Activated naive CD8-positive, alpha-beta T cell treated with anti-CD3 and anti-CD28 coated beads for 36 hours (primary cell): Measurements from ENCODE around the gene TNF. TPM values are rescaled to one million over a fixed set of nuclear protein-coding genes. Genes with fewer than 3 reads are reported as not detected.
"Not testable (repeated sequence)": the region's sequence is repeated elsewhere in the genome, so short reads cannot be mapped to it uniquely, and the experiment has no call there.

Experiments used
- DNase-seq: peaks from one replicate; pipeline ENCODE4 v3.0.0; 2021
- H3K27ac Mint-ChIP-seq: one replicate; pipeline ENCODE4 v1.8.0; 2022; ENCODE audit warnings: mild to moderate bottlenecking, moderate library complexity, mixed read lengths
- H3K27me3 Mint-ChIP-seq: one replicate; pipeline ENCODE4 v1.8.0; 2022; ENCODE audit warnings: mild to moderate bottlenecking, mixed read lengths
- H3K36me3 Mint-ChIP-seq: one replicate; pipeline ENCODE4 v1.8.0; 2021; ENCODE audit warnings: mild to moderate bottlenecking, mixed read lengths
- H3K4me1 Mint-ChIP-seq: one replicate; pipeline ENCODE4 v1.8.0; 2021; ENCODE audit warnings: mixed read lengths
- H3K4me3 Mint-ChIP-seq: one replicate; pipeline ENCODE4 v1.8.0; 2022; ENCODE audit warnings: mild to moderate bottlenecking, moderate library complexity, mixed read lengths
- H3K9me3 Mint-ChIP-seq: one replicate; pipeline ENCODE4 v1.8.0; 2022; ENCODE audit warnings: mixed read lengths
- total RNA-seq, 2 experiments: library from RNA; stranded (reverse); gene quantifications; one replicate each; pipeline ENCODE4 v1.2.3, GENCODE V29; 2021

The TNF gene
- total RNA-seq, 2 experiments from 2014 or later = 114 to 115 TPM

DNA sequence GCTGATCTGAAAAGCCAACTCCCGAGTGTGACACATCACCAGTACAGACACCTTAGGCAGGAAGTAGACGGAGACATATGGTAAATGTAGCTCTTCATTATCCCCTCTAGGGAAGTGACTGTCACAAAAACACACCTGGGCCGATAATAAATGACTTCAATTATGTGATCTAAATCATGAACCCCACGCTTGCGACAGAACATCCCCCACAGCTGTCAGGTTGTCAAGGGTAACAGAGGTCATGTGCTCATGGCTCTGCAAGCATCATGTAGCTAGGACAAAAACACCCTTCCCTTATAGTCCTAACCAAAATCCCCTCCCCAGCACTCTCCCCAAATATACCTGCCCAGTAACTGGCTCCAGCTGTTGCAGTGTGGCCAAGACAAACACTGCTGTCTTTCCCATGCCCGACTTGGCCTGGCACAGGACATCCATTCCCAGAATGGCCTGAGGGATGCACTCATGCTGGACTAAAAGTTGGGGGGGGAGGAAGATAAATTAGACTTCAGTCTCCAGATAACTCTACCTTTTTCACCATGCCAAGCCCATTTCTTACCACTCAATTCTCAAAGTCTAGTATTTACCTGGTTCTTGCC lies 36.5 kb upstream of the TNF start:
- H3K27ac Mint-ChIP-seq = peak overlapping the region; percentile 68
- peak overlapping the region; percentile 81 for H3K4me3 Mint-ChIP-seq
- peaks cover 64% of the 10 kb centered on the region for H3K36me3 Mint-ChIP-seq
- DNase-seq = no peak
- no peaks in the 10 kb centered on the region for H3K9me3 Mint-ChIP-seq
- H3K4me1 Mint-ChIP-seq = peaks cover 57% of the 10 kb centered on the region
- no peaks in the 10 kb centered on the region for H3K27me3 Mint-ChIP-seq

DNA sequence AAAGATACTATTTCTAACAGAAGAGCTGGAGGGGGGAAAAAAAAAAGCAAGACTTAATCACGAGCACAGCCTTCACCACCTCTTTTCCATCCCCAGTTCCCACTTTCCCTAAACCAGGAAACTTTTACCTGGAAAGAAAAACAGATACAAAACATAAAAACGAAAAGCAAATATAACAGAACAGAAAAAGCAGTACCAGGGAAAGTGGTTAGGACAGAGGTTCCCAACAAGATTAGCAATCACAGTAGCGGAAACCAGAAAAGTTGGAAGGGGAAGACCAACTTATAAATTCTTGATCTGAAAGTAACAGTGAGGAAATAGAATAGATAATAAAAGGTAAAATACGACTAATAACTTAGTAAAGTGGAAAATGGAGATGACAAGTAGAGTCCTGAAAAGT lies 34.7 kb upstream of the TNF start:
- Mint-ChIP-seq H3K9me3 (no peaks in the 10 kb centered on the region), H3K27ac (peak overlapping the region; percentile 95), H3K4me1 (peaks cover 46% of the 10 kb centered on the region), H3K27me3 (no peaks in the 10 kb centered on the region), H3K36me3 (peaks cover 51% of the 10 kb centered on the region), H3K4me3 (peak overlapping the region; percentile 81)
- no peak for DNase-seq

DNA sequence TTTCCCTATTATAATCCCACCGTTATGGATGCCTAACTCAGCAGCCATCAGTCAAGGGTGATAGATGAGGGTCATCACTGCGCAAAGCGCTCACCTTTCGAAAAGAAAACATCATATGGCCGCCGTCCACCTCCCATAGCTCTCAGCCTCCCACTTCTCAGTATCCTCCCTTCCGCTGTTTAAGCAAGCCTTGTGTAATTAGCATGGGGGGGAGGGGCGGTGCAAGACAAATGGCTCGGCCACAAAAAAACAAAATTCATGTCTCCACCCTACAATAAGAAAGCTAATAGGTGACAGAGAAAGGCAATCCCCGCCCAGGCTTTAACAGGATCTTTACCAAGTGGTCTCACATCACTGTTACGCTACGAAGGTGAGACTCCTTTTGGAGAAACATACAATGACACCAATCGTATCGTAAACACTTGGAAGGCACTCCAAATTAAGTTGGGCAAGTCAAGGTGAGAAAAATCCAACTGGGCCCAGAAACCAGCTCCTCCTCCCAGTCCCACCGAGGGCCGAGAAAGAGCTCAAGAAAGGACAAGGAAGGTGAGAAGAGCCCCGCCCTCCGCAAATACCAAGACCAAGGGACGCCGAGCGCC lies 34.2 kb upstream of the TNF start:
- H3K27me3 Mint-ChIP-seq = no peaks in the 10 kb centered on the region
- peaks cover 45% of the 10 kb centered on the region for H3K4me1 Mint-ChIP-seq
- peak overlapping the region; percentile 81 for H3K4me3 Mint-ChIP-seq
- peaks cover 46% of the 10 kb centered on the region for H3K36me3 Mint-ChIP-seq
- no peaks in the 10 kb centered on the region for H3K9me3 Mint-ChIP-seq
- DNase-seq = peak; percentile 61
- H3K27ac Mint-ChIP-seq = peak overlapping the region; percentile 95

DNA sequence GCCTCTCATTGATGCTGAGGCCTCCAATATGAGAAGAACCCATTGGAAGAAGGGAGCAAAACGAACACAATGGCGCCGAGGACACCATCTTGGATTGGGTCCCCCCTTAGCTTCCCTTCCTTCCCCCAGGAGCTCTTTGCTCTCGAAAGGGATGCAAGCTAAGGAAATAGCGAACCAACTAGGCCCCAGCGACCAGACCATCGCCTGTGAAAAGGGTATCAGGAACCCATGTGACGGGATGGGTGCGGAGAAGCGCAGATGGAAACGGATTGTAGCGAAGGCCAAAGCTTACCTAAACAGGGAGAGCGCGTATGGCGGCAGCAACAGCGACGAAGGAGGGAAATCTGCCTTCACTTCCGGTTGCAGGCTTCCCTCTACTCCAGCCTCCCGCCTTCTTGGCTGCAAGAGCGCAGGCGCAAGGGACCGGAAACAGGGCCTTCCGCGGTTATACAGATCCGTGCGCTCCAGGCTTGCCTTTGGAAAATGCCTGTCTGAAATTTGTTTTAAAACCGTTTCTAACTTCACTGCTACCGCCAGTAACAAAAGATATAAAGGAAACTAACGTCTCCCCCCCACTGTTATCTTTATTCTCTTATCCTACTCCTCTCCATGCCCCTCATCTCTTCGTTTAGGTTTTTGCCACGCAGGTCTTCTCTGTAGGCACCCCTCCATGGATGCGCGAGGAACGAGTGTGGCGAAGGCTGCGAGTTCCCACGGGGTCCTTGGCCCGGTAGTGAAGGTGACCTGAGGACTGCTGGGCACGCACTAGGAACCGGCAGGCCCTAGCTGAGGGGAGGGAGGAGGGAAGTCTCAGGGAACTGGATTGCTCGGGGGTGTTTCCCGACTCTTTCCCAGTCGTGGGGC lies 33.5 kb upstream of the TNF start, which contains the start of gene DDX39B:
Gene DDX39B (minus strand): TSS at position 346 of the 864 bp plus-strand sequence. CDS start 1,471 bp downstream, outside the sequence.
- peak; percentile 93 for DNase-seq
- peak within 1 kb of the TSS; percentile 81 for H3K4me3 Mint-ChIP-seq
- peaks cover 39% of the 10 kb centered on the region for H3K36me3 Mint-ChIP-seq
- H3K9me3 Mint-ChIP-seq = no peaks in the 10 kb centered on the region
- no peaks in the 10 kb centered on the region for H3K27me3 Mint-ChIP-seq
- H3K27ac Mint-ChIP-seq = peak within 1 kb of the TSS; percentile 95
- H3K4me1 Mint-ChIP-seq = peaks cover 41% of the 10 kb centered on the region

DNA sequence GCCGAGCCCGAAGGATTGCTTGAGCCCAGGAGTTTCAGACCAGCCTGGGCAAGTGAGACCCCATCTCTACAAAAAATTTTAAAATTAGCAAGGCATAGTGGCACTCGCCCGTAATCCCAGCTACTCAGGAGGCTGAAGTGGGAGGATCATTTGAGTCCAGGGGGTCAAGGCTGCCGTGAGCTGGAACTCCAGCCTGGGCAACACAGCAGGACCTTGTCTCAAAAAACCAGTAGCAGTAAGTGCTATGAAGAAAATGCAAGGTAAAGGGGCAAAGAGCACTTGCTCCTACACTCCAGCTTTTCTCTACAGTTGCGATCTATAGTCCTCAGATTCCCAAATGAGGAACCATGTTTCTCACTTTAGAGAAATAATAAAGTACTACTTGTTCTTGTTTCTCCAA lies 31.7 kb upstream of the TNF start:
- Mint-ChIP-seq H3K9me3 (no peaks in the 10 kb centered on the region), H3K27me3 (no peaks in the 10 kb centered on the region), H3K4me3 (peak overlapping the region; percentile 81), H3K27ac (no peak overlapping the region), H3K36me3 (peaks cover 30% of the 10 kb centered on the region), H3K4me1 (peaks cover 37% of the 10 kb centered on the region)
- DNase-seq = no peak

DNA sequence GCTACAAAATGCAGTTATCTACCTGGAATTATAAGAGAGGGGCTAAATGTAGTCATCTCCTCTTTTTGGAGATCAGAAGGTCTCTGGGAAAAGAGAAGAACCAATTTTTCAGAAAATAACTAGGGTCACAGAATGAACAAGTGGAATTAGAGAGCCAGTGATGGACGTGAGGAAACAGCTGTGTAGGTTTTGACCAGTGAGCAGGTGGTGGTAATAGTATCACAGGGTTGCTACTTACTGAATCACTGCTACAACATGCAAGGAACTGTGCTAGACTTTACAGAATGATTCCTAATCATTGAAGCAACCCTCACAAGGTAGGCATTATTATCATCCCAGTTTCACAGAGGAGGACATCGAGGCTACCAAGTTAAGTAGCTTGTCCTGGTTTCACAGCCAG lies 30.7 kb upstream of the TNF start:
- DNase-seq = no peak
- peaks cover 21% of the 10 kb centered on the region for H3K36me3 Mint-ChIP-seq
- H3K27me3 Mint-ChIP-seq = no peaks in the 10 kb centered on the region
- H3K27ac Mint-ChIP-seq = no peak overlapping the region
- H3K4me1 Mint-ChIP-seq = peaks cover 33% of the 10 kb centered on the region
- no peak overlapping the region for H3K4me3 Mint-ChIP-seq
- no peaks in the 10 kb centered on the region for H3K9me3 Mint-ChIP-seq

DNA sequence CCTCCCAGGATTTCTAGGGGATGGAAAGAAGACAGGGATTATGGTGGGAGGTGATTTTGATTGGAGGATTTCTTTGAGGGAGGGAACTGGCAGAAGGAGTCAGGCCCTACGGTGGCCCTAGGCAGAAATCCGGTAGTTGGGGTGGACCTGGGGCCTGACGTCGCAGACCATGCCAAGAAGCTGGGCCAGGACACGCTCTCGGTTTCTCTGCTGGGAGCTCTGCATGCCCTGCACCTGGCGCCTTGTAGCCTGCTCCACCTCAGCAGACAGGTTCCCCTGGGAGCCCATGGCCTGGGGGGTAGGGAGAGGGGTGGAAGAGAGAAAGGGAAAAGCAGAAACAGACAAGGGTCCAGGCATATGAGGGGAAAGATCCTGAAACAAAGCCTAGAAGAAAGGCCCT lies 30.1 kb upstream of the TNF start:
- H3K4me3 Mint-ChIP-seq = no peak overlapping the region
- no peaks in the 10 kb centered on the region for H3K9me3 Mint-ChIP-seq

DNA sequence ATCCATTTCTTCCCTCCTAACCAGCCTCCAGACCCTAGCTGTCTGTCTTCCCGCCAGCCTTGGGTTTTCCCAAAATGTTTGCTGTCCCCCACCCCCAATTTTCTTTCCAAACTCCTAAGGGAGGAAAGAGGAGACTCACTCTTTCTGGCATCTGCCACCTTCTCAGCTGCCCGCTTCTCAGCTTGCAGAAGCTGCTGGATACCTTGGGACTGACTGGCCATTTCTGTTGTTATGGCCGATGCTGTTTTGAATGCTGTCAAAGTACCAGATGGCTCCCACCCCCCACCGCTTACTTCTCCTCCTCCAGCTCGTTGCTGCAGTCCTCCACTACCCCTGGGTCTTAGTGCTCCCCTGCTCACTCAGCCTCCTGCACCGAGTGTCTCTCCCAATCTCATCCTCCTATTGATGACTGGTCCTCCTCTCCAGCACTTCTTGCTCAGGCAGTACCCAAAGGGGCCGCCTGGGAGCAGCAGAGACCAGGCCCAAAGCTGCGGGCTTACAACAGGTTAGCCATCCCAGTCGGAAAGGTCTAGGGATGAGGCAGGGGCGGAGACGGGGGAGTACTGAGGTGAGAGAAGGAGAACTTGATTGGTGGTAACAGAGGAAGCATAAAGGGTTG lies 28.9 kb upstream of the TNF start, which contains the start of gene ATP6V1G2:
Gene ATP6V1G2 (minus strand): TSS at position 270 of the 619 bp plus-strand sequence. CDS start 49 bp downstream, at position 221.
- Mint-ChIP-seq H3K4me1 (peaks cover 29% of the 10 kb centered on the region), H3K27me3 (no peaks in the 10 kb centered on the region), H3K9me3 (no peaks in the 10 kb centered on the region), H3K4me3 (peak within 1 kb of the TSS; percentile 84), H3K27ac (peak within 1 kb of the TSS; percentile 86), H3K36me3 (peaks cover 8% of the 10 kb centered on the region)
- DNase-seq = peak; percentile 90

More for the DNA sequence above, 30.1 kb upstream of the TNF start:
- H3K36me3 Mint-ChIP-seq = peaks cover 15% of the 10 kb centered on the region
- no peaks in the 10 kb centered on the region for H3K27me3 Mint-ChIP-seq
- H3K27ac Mint-ChIP-seq = no peak overlapping the region
- H3K4me1 Mint-ChIP-seq = peaks cover 27% of the 10 kb centered on the region
- no peak for DNase-seq

DNA sequence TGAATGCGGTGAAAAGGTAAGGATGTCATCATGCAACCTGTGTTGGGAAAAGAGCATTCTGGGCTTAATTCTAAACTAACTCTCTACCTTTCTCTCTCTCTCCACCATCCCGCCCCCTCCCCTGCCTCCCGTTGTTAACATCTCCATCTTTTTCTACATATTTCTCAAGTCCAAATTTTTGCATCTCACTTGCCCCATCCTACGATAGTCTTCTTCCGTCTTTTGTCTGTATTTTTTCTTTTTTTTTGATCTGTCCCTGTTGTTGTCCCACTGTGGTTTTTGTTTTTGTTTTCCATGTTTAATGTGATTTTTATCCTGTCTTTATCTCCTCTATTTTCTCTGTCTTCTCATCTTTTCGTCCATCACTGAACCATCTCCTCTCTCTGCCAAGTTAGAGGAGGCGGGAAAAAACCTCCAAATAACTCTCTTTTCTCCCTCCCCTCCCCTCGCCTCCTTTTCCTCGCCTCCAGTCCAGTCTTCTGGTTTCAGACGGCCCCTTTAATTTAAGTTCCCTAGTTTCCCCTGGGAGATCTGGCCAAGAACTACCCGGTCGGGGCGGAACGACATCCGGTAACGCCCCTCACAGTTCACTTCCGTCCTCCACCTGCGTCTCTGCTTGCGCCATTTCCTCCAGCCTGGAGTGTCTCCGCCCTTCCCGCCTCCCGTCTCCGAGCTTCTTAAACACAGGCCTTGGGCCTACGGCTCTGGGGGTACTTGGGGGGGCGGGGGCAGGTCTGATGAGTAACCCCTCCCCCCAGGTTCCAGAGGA lies 28.2 kb upstream of the TNF start, which contains the start of gene NFKBIL1:
Gene NFKBIL1 (plus strand): TSS at position 651 of the 769 bp plus-strand sequence. CDS start 87 bp downstream, at position 738.
- peak; percentile 93 for DNase-seq
- Mint-ChIP-seq H3K4me1 (peaks cover 30% of the 10 kb centered on the region), H3K9me3 (no peaks in the 10 kb centered on the region), H3K27me3 (no peaks in the 10 kb centered on the region), H3K4me3 (peak within 1 kb of the TSS; percentile 84), H3K27ac (peak within 1 kb of the TSS; percentile 86), H3K36me3 (peaks cover 7% of the 10 kb centered on the region)

DNA sequence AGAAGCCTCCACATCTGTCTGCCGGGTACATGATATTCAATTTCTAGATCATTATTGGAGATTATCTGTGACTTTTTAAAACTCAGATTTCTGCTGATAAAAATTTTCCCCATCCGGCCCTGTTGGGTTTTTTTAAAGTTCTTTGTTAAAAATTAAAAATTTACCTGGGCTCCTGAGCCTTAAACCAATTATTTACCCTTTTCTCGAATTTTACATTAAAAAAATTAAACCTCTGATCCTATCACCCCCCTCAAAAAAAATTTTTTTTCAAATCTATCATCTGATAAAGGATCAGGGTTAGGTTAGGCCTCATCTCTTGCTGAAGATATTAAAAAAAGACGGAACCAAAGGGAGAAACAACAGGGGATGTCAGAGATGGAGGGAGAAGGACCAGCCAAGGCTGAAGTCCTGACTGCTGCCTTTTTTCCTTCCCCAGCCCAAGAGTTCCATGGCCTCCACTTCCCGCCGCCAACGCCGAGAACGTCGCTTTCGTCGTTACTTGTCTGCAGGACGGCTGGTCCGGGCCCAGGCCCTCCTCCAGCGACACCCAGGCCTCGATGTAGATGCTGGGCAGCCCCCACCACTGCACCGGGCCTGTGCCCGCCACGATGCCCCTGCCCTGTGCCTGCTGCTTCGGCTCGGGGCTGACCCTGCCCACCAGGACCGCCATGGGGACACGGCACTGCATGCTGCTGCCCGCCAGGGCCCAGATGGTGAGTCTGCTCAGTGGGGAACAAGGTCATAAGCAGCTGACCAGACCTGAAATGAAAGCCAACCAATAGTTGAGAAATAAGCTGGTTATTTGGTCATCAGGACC lies 27.4 kb upstream of the TNF start:
- peaks cover 8% of the 10 kb centered on the region for H3K36me3 Mint-ChIP-seq
- H3K9me3 Mint-ChIP-seq = no peaks in the 10 kb centered on the region
- H3K4me3 Mint-ChIP-seq = peak overlapping the region; percentile 84
- H3K27ac Mint-ChIP-seq = peak overlapping the region; percentile 86
- H3K4me1 Mint-ChIP-seq = peaks cover 30% of the 10 kb centered on the region
- DNase-seq = no peak
- no peaks in the 10 kb centered on the region for H3K27me3 Mint-ChIP-seq

DNA sequence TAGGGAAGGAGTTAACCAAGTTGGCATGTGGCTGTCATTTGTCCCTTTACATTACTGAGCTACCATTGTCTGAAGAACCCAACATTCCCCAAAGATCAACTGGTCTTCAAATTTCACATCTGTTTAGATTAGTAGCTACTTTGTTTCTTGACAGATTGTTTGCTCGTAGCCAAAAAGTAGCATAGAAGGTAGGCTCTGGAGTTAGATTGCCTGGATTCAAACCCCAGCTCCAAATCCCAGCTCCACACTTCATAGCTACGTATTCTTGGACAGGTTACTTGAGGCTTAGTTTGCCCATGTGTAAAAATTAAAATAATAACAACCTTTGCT lies 26.9 kb upstream of the TNF start:
- no peaks in the 10 kb centered on the region for H3K9me3 Mint-ChIP-seq
- H3K36me3 Mint-ChIP-seq = peaks cover 5% of the 10 kb centered on the region

DNA sequence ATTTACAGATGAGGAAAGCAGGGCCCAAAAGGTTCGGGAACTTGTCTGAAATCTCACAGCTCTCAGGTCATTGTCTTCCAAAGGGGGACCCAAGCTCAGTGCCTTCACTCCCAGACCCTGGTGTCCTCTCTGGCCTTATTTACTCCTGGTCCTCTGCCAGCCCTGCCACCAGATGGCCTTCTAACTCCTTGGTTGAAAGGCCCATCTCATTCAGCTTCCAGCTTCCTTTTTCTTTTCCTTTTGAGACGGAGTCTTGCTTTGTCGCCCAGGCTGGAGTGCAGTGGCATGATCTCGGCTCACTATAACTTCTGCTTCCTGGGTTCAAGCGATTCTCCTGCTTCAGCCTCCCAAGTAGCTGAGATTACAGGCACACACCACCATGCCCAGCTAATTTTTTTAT lies 24.0 kb upstream of the TNF start:
- Mint-ChIP-seq H3K36me3 (peaks cover 11% of the 10 kb centered on the region), H3K4me3 (peak overlapping the region; percentile 57), H3K4me1 (peaks cover 37% of the 10 kb centered on the region)
- not testable (repeated sequence) for H3K27me3 Mint-ChIP-seq, H3K9me3 Mint-ChIP-seq, H3K27ac Mint-ChIP-seq
- DNase-seq = peak; percentile 47

More for the DNA sequence above, 26.9 kb upstream of the TNF start:
- Mint-ChIP-seq H3K4me3 (peak overlapping the region; percentile 84), H3K4me1 (peaks cover 25% of the 10 kb centered on the region), H3K27me3 (no peaks in the 10 kb centered on the region), H3K27ac (no peak overlapping the region)
- no peak for DNase-seq

DNA sequence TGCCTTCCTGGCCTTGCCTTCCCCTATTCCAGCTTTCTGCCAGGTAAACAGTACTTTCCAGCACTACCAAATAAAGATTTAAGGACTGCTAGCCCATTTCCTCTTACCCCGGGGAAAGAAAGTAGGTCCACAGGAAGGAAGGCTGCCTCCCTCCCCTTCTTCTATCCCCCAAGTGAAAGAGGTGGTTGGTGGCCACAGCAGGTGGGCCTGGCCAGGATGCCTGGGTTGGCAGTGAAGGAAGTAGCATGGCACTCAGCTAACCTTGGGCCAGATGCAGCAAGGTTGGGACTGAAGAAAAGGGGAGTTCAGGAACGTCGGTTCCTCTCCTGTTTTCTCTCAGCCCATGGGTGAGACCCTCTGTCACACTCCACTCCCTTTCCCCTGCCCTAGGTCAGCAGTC lies 19.1 kb upstream of the TNF start:
- Mint-ChIP-seq H3K4me1 (peaks cover 63% of the 10 kb centered on the region), H3K4me3 (no peak overlapping the region), H3K36me3 (peaks cover 33% of the 10 kb centered on the region), H3K27me3 (no peaks in the 10 kb centered on the region), H3K27ac (peak overlapping the region; percentile 43), H3K9me3 (peaks cover 4% of the 10 kb centered on the region)
- DNase-seq = no peak
